Measurements from ENCODE around the gene LPCAT3.
A peak's percentile ranks its signal among the peaks of the same experiment; 100 is the strongest.

The LPCAT3 gene

GRCh38 chr12:6938353-6939190 lies 79.7 kb downstream of the LPCAT3 start:
- peaks cover 4% of the 10 kb centered on the region; the same call in 1 of the 2 replicates for H3K4me1 ChIP-seq (ENCODE audit: insufficient read depth, low read length)
- peak overlapping the region; percentile 77 for H3K4me3 ChIP-seq (ENCODE audit: low read length)
- H3K9me3 ChIP-seq (ENCODE audit: insufficient read depth, low read depth, low read length), result no peaks in the 10 kb centered on the region
- peak overlapping the region; percentile 92; the same call in 1 of the 2 replicates for H3K9ac ChIP-seq (ENCODE audit: low read depth, low read length)
- H3K27me3 ChIP-seq (ENCODE audit: insufficient read depth, low read length), result no peaks in the 10 kb centered on the region
- peak overlapping the region; percentile 83 for H3K27ac ChIP-seq (ENCODE audit: low read length)
- peaks cover 59% of the 10 kb centered on the region for H3K36me3 ChIP-seq (ENCODE audit: insufficient read depth, low read depth, low read length)

GRCh38 chr12:6937481-6938352 lies 80.6 kb downstream of the LPCAT3 start:
- H3K9me3 ChIP-seq (ENCODE audit: insufficient read depth, low read depth, low read length), result no peaks in the 10 kb centered on the region
- H3K4me1 ChIP-seq (ENCODE audit: insufficient read depth, low read length), result peaks cover 4% of the 10 kb centered on the region; the same call in 1 of the 2 replicates
- peaks cover 66% of the 10 kb centered on the region for H3K36me3 ChIP-seq (ENCODE audit: insufficient read depth, low read depth, low read length)

GRCh38 chr12:6936636-6937480 lies 81.4 kb downstream of the LPCAT3 start:
- peak overlapping the region; percentile 77; the same call in 1 of the 2 replicates for H3K4me3 ChIP-seq (ENCODE audit: low read length)
- no peak overlapping the region for H3K27ac ChIP-seq (ENCODE audit: low read length)
- H3K4me1 ChIP-seq (ENCODE audit: insufficient read depth, low read length), result peaks cover 4% of the 10 kb centered on the region; the same call in 1 of the 2 replicates
- no peaks in the 10 kb centered on the region for H3K27me3 ChIP-seq (ENCODE audit: insufficient read depth, low read length)
- H3K36me3 ChIP-seq (ENCODE audit: insufficient read depth, low read depth, low read length), result peaks cover 75% of the 10 kb centered on the region
- peak overlapping the region; percentile 92; the same call in 1 of the 2 replicates for H3K9ac ChIP-seq (ENCODE audit: low read depth, low read length)
- no peaks in the 10 kb centered on the region for H3K9me3 ChIP-seq (ENCODE audit: insufficient read depth, low read depth, low read length)

More at GRCh38 chr12:6937481-6938352, 80.6 kb downstream of the LPCAT3 start:
- H3K4me3 ChIP-seq (ENCODE audit: low read length), result peak overlapping the region; percentile 77
- H3K27me3 ChIP-seq (ENCODE audit: insufficient read depth, low read length), result no peaks in the 10 kb centered on the region
- H3K9ac ChIP-seq (ENCODE audit: low read depth, low read length), result peak overlapping the region; percentile 92
- peak overlapping the region; percentile 83 for H3K27ac ChIP-seq (ENCODE audit: low read length)

GRCh38 chr12:6936194-6936635 lies 82.1 kb downstream of the LPCAT3 start:
- Histone ChIP-seq H3K9ac (ENCODE audit: low read depth, low read length) (no peak overlapping the region), H3K27ac (ENCODE audit: low read length) (no peak overlapping the region), H3K4me3 (ENCODE audit: low read length) (no peak overlapping the region), H3K9me3 (ENCODE audit: insufficient read depth, low read depth, low read length) (no peaks in the 10 kb centered on the region), H3K36me3 (ENCODE audit: insufficient read depth, low read depth, low read length) (peaks cover 69% of the 10 kb centered on the region), H3K4me1 (ENCODE audit: insufficient read depth, low read length) (peaks cover 4% of the 10 kb centered on the region; the same call in 1 of the 2 replicates), H3K27me3 (ENCODE audit: insufficient read depth, low read length) (no peaks in the 10 kb centered on the region)

GRCh38 chr12:6935371-6936193 lies 82.7 kb downstream of the LPCAT3 start:
- Histone ChIP-seq H3K9me3 (ENCODE audit: insufficient read depth, low read depth, low read length) (no peaks in the 10 kb centered on the region), H3K27ac (ENCODE audit: low read length) (no peak overlapping the region), H3K9ac (ENCODE audit: low read depth, low read length) (no peak overlapping the region), H3K36me3 (ENCODE audit: insufficient read depth, low read depth, low read length) (peaks cover 63% of the 10 kb centered on the region), H3K4me1 (ENCODE audit: insufficient read depth, low read length) (peaks cover 4% of the 10 kb centered on the region; the same call in 1 of the 2 replicates), H3K27me3 (ENCODE audit: insufficient read depth, low read length) (no peaks in the 10 kb centered on the region), H3K4me3 (ENCODE audit: low read length) (no peak overlapping the region)

- Histone ChIP-seq H3K27me3 (ENCODE audit: insufficient read depth, low read length) (no peaks in the 10 kb centered on the region), H3K36me3 (ENCODE audit: insufficient read depth, low read depth, low read length) (peaks cover 58% of the 10 kb centered on the region), H3K9me3 (ENCODE audit: insufficient read depth, low read depth, low read length) (no peaks in the 10 kb centered on the region), H3K4me3 (ENCODE audit: low read length) (no peak overlapping the region), H3K27ac (ENCODE audit: low read length) (no peak overlapping the region), H3K4me1 (ENCODE audit: insufficient read depth, low read length) (peaks cover 15% of the 10 kb centered on the region; the same call in 1 of the 2 replicates), H3K9ac (ENCODE audit: low read depth, low read length) (no peak overlapping the region)
These were observed 84.2 kb downstream of the LPCAT3 start for GRCh38 chr12:6934110-6934509.

- Histone ChIP-seq H3K27ac (ENCODE audit: low read length) (no peak overlapping the region), H3K9me3 (ENCODE audit: insufficient read depth, low read depth, low read length) (no peaks in the 10 kb centered on the region), H3K27me3 (ENCODE audit: insufficient read depth, low read length) (no peaks in the 10 kb centered on the region), H3K36me3 (ENCODE audit: insufficient read depth, low read depth, low read length) (peaks cover 49% of the 10 kb centered on the region), H3K4me3 (ENCODE audit: low read length) (no peak overlapping the region), H3K4me1 (ENCODE audit: insufficient read depth, low read length) (peaks cover 12% of the 10 kb centered on the region; the same call in 1 of the 2 replicates), H3K9ac (ENCODE audit: low read depth, low read length) (no peak overlapping the region; the same call in 1 of the 2 replicates)
These were observed 85.5 kb downstream of the LPCAT3 start for GRCh38 chr12:6932766-6933165.

- Histone ChIP-seq H3K9me3 (ENCODE audit: insufficient read depth, low read depth, low read length) (no peaks in the 10 kb centered on the region), H3K36me3 (ENCODE audit: insufficient read depth, low read depth, low read length) (peaks cover 35% of the 10 kb centered on the region), H3K4me3 (ENCODE audit: low read length) (peak overlapping the region; percentile 97), H3K9ac (ENCODE audit: low read depth, low read length) (peak overlapping the region; percentile 90; the same call in 1 of the 2 replicates), H3K4me1 (ENCODE audit: insufficient read depth, low read length) (peaks cover 29% of the 10 kb centered on the region; the same call in 1 of the 2 replicates), H3K27me3 (ENCODE audit: insufficient read depth, low read length) (no peaks in the 10 kb centered on the region), H3K27ac (ENCODE audit: low read length) (no peak overlapping the region)
These were observed 88.5 kb downstream of the LPCAT3 start for GRCh38 chr12:6929466-6930452.

- peak overlapping the region; percentile 97 for H3K4me3 ChIP-seq (ENCODE audit: low read length)
- peak overlapping the region; percentile 90 for H3K9ac ChIP-seq (ENCODE audit: low read depth, low read length)
- peaks cover 29% of the 10 kb centered on the region for H3K36me3 ChIP-seq (ENCODE audit: insufficient read depth, low read depth, low read length)
- no peaks in the 10 kb centered on the region for H3K27me3 ChIP-seq (ENCODE audit: insufficient read depth, low read length)
- H3K9me3 ChIP-seq (ENCODE audit: insufficient read depth, low read depth, low read length), result no peaks in the 10 kb centered on the region
- H3K4me1 ChIP-seq (ENCODE audit: insufficient read depth, low read length), result peaks cover 33% of the 10 kb centered on the region; the same call in 1 of the 2 replicates
- H3K27ac ChIP-seq (ENCODE audit: low read length), result peak overlapping the region; percentile 53
These were observed 89.4 kb downstream of the LPCAT3 start for GRCh38 chr12:6928703-6929407.

All from iPS-20b (cell line).